HK-2 (cell line): ENCODE results near the gene BORCS5.
"Not testable (repeated sequence)": the region's sequence is repeated elsewhere in the genome, so short reads cannot be mapped to it uniquely, and the experiment has no call there.

Experiments
- DNase-seq: peaks from one replicate; pipeline ENCODE4 v3.0.0-alpha.2; 2018; ENCODE audit not compliant: unreplicated experiment

Gene BORCS5

GRCh38 chr12:12486661-12487240, 129.9 kb downstream of the BORCS5 start:
- DNase-seq, result no peak

GRCh38 chr12:12487490-12487889, 130.6 kb downstream of the BORCS5 start:
- no peak for DNase-seq

GRCh38 chr12:12488296-12488695, 131.4 kb downstream of the BORCS5 start:
- no peak for DNase-seq

- no peak for DNase-seq
Observed at GRCh38 chr12:12488823-12489550, 132.1 kb downstream of the BORCS5 start.

GRCh38 chr12:12491606-12492005, 134.7 kb downstream of the BORCS5 start:
- DNase-seq, result no peak

GRCh38 chr12:12492547-12492946, 135.7 kb downstream of the BORCS5 start:
- DNase-seq, result no peak

GRCh38 chr12:12495536-12495935, 138.7 kb downstream of the BORCS5 start:
- no peak for DNase-seq

GRCh38 chr12:12498210-12498609, 141.3 kb downstream of the BORCS5 start:
- no peak for DNase-seq

GRCh38 chr12:12499909-12500604, 143.2 kb downstream of the BORCS5 start:
- no peak for DNase-seq

GRCh38 chr12:12501121-12501520, 144.2 kb downstream of the BORCS5 start:
- no peak for DNase-seq

- not testable (repeated sequence) for DNase-seq
Observed at GRCh38 chr12:12502130-12502814, 145.4 kb downstream of the BORCS5 start.

GRCh38 chr12:12502815-12503151, 145.9 kb downstream of the BORCS5 start:
- no peak for DNase-seq

- no peak for DNase-seq
Observed at GRCh38 chr12:12503384-12504078, 146.7 kb downstream of the BORCS5 start.

- DNase-seq, result no peak
Observed at GRCh38 chr12:12505544-12506495, 148.9 kb downstream of the BORCS5 start.

GRCh38 chr12:12506496-12506890, 149.6 kb downstream of the BORCS5 start:
- DNase-seq, result no peak

GRCh38 chr12:12507121-12507520, 150.2 kb downstream of the BORCS5 start:
- DNase-seq, result no peak

GRCh38 chr12:12508612-12509011, 151.7 kb downstream of the BORCS5 start:
- DNase-seq, result no peak

GRCh38 chr12:12510141-12510540, 153.3 kb downstream of the BORCS5 start:
- no peak for DNase-seq

GRCh38 chr12:12510551-12510950, 153.7 kb downstream of the BORCS5 start:
- no peak for DNase-seq

- DNase-seq, result no peak
Observed at GRCh38 chr12:12511021-12511783, 154.3 kb downstream of the BORCS5 start.
